Left ventricle myocardium superior (tissue), 1 donor: ENCODE data around the gene P4HB. TPM values are rescaled to one million over a fixed set of nuclear protein-coding genes. Genes with fewer than 3 reads are reported as not detected.

Source experiments
- ATAC-seq: fragments of 200-7000 bp; cut with Tn5 transposase; one replicate; pipeline ENCODE4 v1.9.1; 2020; ENCODE audit warnings: mild to moderate bottlenecking, moderate library complexity
- DNase-seq: peaks from one replicate; pipeline ENCODE4 v3.0.0-alpha.2; 2020
- intact Hi-C: fragments of 100-400 bp; cut with micrococcal nuclease; formaldehyde crosslinking; loops from one replicate; pipeline ENCODE4 v1.11.0; 2022
- total RNA-seq: library from RNA; stranded (reverse); fragmentation: NEBNext Ultra II Directional; extraction: Animal tissue kit (Norgen Biotek cat#: 25700); gene quantifications from one replicate; pipeline ENCODE4 v1.2.1, GENCODE V29; 2021
- donor health status: DM: no; HTN: yes; CAD: no; lungs with severe emphysema.

The P4HB gene
- total RNA-seq, 1 donor from 2014 or later, result 362 TPM

DNA sequence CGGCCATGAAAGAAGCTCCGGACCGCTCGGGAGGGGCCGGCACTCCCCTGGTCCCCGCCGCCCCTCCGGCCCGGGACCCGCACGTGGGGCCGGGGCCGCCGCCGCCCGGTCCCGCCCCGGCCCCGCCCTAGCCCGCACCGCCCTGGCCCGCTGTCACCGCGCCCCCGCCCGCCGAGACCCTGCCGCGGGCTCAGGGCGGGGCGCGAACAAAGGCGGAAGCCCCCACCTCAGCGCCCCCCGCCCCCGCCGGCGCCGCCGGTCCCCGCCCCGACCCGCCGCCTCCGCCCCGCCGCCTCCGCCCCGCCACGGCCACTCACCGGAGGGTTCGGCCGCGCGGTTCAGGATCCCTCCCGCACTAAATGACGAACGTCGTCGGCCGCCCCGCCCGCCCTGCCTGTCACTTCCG is 10.6 kb upstream of the P4HB start, which contains the start of gene ARHGDIA:
TSS of gene ARHGDIA (minus strand) at position 357 of the 406 bp plus-strand sequence. CDS start 1,407 bp downstream, outside the sequence.
- ATAC-seq (peak; percentile 75), DNase-seq (no peak)
- intact Hi-C loops, result no loop called here

GRCh38 chr17:81870131-81870980 is 10.0 kb upstream of the P4HB start:
- intact Hi-C loops, result no loop called here
- DNase-seq, result peak; percentile 64
- peak; percentile 2 for ATAC-seq

DNA sequence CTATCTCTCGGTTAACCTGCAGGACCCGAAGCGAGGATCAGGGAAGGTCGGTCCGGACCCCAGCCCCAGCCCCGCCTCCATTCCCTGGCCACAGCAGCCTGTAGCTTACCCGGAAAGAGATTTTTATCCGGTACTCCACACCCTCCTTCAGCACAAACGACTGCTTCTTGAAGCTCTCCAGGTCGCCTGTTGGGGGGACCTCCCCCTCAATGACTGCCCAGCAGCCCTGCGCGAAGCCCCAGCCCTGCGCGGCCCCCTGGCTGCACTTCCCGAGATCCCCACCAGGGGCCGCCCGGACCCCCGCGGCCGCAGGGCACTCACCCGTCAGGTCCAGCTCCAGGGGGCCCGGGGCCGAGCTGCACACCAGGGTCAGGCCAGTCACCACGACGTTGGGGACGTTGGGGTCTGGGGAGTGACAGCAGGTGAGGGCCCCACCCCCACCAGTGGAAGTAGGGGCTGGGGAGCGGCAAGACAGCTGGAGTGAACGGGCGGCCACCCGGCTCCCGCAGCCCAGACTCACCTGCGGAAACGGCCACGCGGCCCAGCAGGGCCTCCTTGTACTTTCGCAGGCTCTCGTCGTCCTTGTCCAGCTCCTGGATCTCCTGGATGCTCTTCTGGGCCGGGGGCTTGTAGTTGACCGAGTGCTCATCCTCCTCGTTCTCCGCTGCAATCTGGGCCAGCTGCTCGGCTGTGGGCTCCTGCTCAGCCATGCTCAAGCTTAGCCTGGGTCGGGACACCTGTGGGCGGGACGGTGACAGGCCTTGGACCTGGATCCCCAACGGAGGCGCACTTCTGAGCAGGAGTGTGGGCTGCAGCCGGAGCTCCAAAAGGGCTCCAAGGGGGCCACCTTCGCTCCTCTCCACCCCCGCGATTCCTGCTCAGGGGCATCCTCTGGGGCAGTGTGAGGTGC is 9.1 kb upstream of the P4HB start:
- intact Hi-C loops, result no loop called here
- peak; percentile 23 for ATAC-seq
- DNase-seq, result peak; percentile 65

GRCh38 chr17:81868674-81869220 is 8.4 kb upstream of the P4HB start:
- DNase-seq (peak; percentile 49), ATAC-seq (peak; percentile 0)
- intact Hi-C loops, result no loop called here

GRCh38 chr17:81867991-81868673 is 7.8 kb upstream of the P4HB start:
- intact Hi-C loops, result no loop called here
- ATAC-seq (no peak), DNase-seq (no peak)

DNA sequence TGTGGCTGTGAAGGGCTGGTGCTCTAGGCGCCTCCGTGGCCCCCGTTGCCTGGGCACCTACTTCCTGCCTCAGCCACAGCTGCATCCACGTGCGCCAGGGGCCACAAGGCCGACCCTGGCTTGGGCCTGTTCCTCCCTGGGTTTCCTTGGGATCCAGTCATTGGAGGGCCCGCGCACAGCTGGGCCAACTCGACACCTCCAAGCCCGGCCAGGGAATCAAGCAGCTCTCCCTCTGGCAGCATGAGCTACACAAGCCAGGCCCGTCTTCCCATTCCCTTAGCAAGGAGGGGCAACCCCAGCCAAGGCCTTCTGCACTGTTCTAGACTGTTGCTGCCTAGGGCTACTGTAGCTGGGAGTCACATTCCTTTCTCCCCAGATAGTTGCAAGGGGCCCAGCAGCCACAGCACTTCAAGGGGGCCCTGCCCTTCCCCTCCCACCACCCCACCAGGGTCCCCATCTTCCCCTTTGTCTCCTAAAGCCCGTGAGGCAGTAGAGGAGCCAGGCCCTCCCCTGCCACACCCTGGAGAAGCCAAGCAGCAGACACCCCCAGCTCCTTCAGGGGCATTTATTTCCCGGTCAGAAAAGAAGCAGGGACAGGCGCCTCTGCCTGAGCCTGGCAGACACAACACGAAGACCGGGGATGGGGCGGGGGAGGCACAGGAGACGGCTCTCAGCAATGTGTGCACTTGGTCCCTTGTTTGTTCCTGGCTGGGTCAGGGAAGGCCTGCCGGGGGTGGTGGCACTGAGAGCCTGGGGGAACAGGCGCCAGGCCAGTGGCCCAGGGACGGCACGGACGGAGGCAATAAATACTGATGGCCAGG is 7.0 kb upstream of the P4HB start:
- DNase-seq, result peak; percentile 59

DNA sequence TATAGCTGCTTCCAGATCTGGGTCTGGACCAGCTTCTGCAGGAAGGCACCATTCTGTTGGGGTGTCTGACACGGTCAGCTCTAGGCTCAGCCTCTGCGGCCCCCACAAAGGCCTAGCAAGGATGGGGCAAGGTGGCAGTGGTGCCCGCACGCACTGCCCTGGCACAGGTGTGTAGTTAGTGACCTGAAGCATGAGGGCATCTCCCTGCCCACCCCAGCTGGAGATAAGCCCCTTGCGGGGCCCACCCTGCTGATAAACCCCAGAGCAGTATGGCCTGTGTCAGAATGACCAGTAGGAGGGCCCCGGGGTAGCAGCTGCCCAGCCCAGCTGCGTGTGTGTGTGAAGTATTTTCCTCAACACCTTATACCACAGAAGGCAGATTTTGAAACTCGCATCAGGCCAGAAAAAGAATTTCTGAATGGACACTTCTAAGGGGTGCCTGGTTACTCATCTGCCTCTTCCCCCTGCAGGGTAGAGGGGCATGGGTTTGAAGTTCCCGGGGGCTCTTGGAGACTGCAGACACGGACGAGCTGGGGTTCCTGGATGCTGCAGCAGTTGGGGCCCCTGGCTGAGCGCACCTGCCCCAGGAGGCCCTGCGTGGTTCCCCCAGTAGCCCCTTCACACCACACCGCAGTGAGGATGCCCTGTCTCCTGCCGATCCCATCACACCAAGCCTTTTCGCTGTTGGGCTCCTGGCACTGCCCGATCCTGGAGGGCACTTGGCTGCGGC is 6.3 kb upstream of the P4HB start:
- DNase-seq (no peak), ATAC-seq (no peak)
- intact Hi-C loops, result no loop called here

More for the DNA sequence above, 7.0 kb upstream of the P4HB start:
- no peak for ATAC-seq
- intact Hi-C loops, result no loop called here

GRCh38 chr17:81865733-81866439 is 5.6 kb upstream of the P4HB start:
- DNase-seq, result peak; percentile 55
- intact Hi-C loops, result no loop called here
- ATAC-seq, result no peak

DNA sequence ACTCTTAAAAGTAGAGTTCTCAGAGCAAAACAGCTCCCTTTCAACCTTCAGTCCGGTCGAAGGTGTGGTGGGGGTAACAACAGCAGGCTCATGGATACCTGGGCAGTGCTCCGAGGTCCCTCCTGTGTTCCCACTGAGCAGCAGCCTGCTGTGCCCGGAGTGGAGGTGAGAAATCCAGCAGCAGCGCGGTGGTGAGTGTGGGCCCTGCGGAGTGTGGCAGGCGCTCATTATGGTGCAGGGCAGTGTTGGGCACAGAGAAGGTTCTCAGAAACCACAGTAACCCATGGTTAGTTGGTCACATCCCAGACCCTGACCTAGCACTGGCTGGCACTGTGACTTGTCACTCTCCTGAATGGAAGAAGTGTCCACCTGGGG is 5.0 kb upstream of the P4HB start:
- DNase-seq (no peak), ATAC-seq (no peak)
- intact Hi-C loops, result no loop called here

- DNase-seq (no peak), ATAC-seq (no peak)
Observed at GRCh38 chr17:81863833-81864768, 3.8 kb upstream of the P4HB start.

DNA sequence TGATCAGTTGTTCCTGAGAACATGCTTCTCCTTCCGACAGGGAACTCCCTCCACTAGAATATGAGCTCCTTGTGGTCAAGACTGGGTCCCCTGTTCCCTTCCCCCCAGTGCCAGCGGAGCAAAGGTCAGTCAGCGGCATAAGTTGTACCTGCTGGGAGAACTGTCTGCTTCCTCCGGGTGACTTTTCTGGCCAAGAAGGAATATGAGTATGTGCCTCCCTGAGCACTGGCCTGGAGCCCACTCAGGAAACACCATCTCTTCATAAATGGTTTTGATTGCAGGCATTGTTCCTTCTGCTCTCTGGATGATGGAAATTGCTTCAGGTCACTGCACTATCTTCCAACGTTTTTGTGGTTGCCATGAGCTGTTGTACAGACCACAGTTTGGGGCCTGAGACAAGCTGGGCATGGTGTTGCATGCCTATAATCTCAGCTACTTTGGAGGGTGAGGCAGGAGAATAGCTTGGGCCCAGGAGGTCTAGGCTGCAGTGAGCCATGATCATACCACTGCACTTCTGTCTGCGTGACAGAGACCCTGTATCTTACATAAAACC is 2.9 kb upstream of the P4HB start:
- DNase-seq, result no peak
- no peak for ATAC-seq
- intact Hi-C loops, result no loop called here

More at GRCh38 chr17:81863833-81864768, 3.8 kb upstream of the P4HB start:
- intact Hi-C loops, result no loop called here

GRCh38 chr17:81860756-81861568 is 627 bp upstream of the P4HB start:
- ATAC-seq, result peak; percentile 94
- DNase-seq, result peak; percentile 99
- intact Hi-C loops, result no loop called here

- intact Hi-C loops, result no loop called here
- DNase-seq (no peak), ATAC-seq (no peak)
Observed at GRCh38 chr17:81858967-81859905, 1.1 kb downstream of the P4HB start.
